ENCODE results near the gene HES3.

GRCh38 chr1:6266641-6267040 is 22.7 kb downstream of the HES3 start:
- TF ChIP-seq GATA2 (IDR thresholded peaks at IDR 0.05; ENCODE audit: low read depth, low read length) = no peak
- TF ChIP-seq GATA3 (IDR thresholded peaks at IDR 0.05; ENCODE audit: low read depth, low read length) = no peak
